ENCODE data around the gene MACROD1.

GRCh38 chr11:64057890-64058289 lies 108.0 kb downstream of the MACROD1 start:
- no peak for TF ChIP-seq EZH2 (IDR thresholded peaks at IDR 0.05; ENCODE audit: insufficient read depth, low read length)
- TF ChIP-seq, protein P1, sequence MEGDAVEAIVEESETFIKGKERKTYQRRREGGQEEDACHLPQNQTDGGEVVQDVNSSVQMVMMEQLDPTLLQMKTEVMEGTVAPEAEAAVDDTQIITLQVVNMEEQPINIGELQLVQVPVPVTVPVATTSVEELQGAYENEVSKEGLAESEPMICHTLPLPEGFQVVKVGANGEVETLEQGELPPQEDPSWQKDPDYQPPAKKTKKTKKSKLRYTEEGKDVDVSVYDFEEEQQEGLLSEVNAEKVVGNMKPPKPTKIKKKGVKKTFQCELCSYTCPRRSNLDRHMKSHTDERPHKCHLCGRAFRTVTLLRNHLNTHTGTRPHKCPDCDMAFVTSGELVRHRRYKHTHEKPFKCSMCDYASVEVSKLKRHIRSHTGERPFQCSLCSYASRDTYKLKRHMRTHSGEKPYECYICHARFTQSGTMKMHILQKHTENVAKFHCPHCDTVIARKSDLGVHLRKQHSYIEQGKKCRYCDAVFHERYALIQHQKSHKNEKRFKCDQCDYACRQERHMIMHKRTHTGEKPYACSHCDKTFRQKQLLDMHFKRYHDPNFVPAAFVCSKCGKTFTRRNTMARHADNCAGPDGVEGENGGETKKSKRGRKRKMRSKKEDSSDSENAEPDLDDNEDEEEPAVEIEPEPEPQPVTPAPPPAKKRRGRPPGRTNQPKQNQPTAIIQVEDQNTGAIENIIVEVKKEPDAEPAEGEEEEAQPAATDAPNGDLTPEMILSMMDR (IDR thresholded peaks at IDR 0.05; ENCODE audit: insufficient read depth, low read depth, low read length), result no peak

Data from astrocyte (in vitro differentiated cells and primary cell).